Measurements from ENCODE around the gene DOK6. TPM values are rescaled to one million over a fixed set of nuclear protein-coding genes. Genes with fewer than 3 reads are reported as not detected.

DOK6 gene
- total RNA-seq, 1 donor from 2014 or later = not detected

- intact Hi-C loops (cut with micrococcal nuclease) = no loop called here
These were observed 136.5 kb downstream of the DOK6 start for GRCh38 chr18:69537183-69537582.

GRCh38 chr18:69538849-69539248 is 138.2 kb downstream of the DOK6 start:
- intact Hi-C loops (cut with micrococcal nuclease) = no loop called here

- intact Hi-C loops (cut with micrococcal nuclease) = no loop called here
These were observed 138.7 kb downstream of the DOK6 start for GRCh38 chr18:69539404-69539803.

GRCh38 chr18:69556228-69556627 is 155.5 kb downstream of the DOK6 start:
- intact Hi-C loops (cut with micrococcal nuclease) = no loop called here

GRCh38 chr18:69557282-69557681 is 156.6 kb downstream of the DOK6 start:
- intact Hi-C loops (cut with micrococcal nuclease) = no loop called here

GRCh38 chr18:69558052-69558451 is 157.4 kb downstream of the DOK6 start:
- intact Hi-C loops (cut with micrococcal nuclease) = no loop called here

- intact Hi-C loops (cut with micrococcal nuclease) = no loop called here
These were observed 158.9 kb downstream of the DOK6 start for GRCh38 chr18:69559604-69560003.

- intact Hi-C loops (cut with micrococcal nuclease) = no loop called here
These were observed 163.9 kb downstream of the DOK6 start for GRCh38 chr18:69564602-69565001.

- intact Hi-C loops (cut with micrococcal nuclease) = no loop called here
These were observed 167.3 kb downstream of the DOK6 start for GRCh38 chr18:69567813-69568488.

- intact Hi-C loops (cut with micrococcal nuclease) = no loop called here
These were observed 168.4 kb downstream of the DOK6 start for GRCh38 chr18:69569133-69569532.

- intact Hi-C loops (cut with micrococcal nuclease) = no loop called here
These were observed 173.7 kb downstream of the DOK6 start for GRCh38 chr18:69574401-69574800.

GRCh38 chr18:69580107-69580506 is 179.4 kb downstream of the DOK6 start:
- intact Hi-C loops (cut with micrococcal nuclease) = loop anchor here (5.0 kb wide), 1 partner anchor 763 kb away; no protein-coding TSS in a partner anchor

GRCh38 chr18:69584429-69584828 is 183.7 kb downstream of the DOK6 start:
- intact Hi-C loops (cut with micrococcal nuclease) = loop anchor here (5.0 kb wide), 1 partner anchor 767 kb away; no protein-coding TSS in a partner anchor

- intact Hi-C loops (cut with micrococcal nuclease) = no loop called here
These were observed 185.0 kb downstream of the DOK6 start for GRCh38 chr18:69585696-69586095.

GRCh38 chr18:69586537-69586936 is 185.8 kb downstream of the DOK6 start:
- intact Hi-C loops (cut with micrococcal nuclease) = no loop called here

- intact Hi-C loops (cut with micrococcal nuclease) = no loop called here
These were observed 187.6 kb downstream of the DOK6 start for GRCh38 chr18:69588301-69588700.

- intact Hi-C loops (cut with micrococcal nuclease) = no loop called here
These were observed 189.5 kb downstream of the DOK6 start for GRCh38 chr18:69590150-69590549.

GRCh38 chr18:69596345-69596744 is 195.7 kb downstream of the DOK6 start:
- intact Hi-C loops (cut with micrococcal nuclease) = no loop called here

GRCh38 chr18:69597561-69597960 is 196.9 kb downstream of the DOK6 start:
- intact Hi-C loops (cut with micrococcal nuclease) = no loop called here

- intact Hi-C loops (cut with micrococcal nuclease) = no loop called here
These were observed 198.7 kb downstream of the DOK6 start for GRCh38 chr18:69599377-69599776.

GRCh38 chr18:69612242-69612641 is 211.6 kb downstream of the DOK6 start:
- intact Hi-C loops (cut with micrococcal nuclease) = no loop called here

- intact Hi-C loops (cut with micrococcal nuclease) = no loop called here
These were observed 215.4 kb downstream of the DOK6 start for GRCh38 chr18:69616114-69616513.

GRCh38 chr18:69617408-69617807 is 216.7 kb downstream of the DOK6 start:
- intact Hi-C loops (cut with micrococcal nuclease) = no loop called here

GRCh38 chr18:69617888-69618287 is 217.2 kb downstream of the DOK6 start:
- intact Hi-C loops (cut with micrococcal nuclease) = no loop called here

Data from T-helper 1 cell treated with Interleukin-12 subunit alpha and Interleukin-12 subunit beta and Interleukin-4 antibody, amounts not matched to agents 30 ng/mL and 1 ng/mL, for 36 hours (primary cell).